Measurements from ENCODE around the gene EBF3.

GRCh38 chr10:129932182-129932581 is 31.9 kb downstream of the EBF3 start:
- TF ChIP-seq CTCF (IDR thresholded peaks at IDR 0.05) (no peak), POLR2A (IDR thresholded peaks at IDR 0.05) (no peak), EP300 (IDR thresholded peaks at IDR 0.05) (no peak)

Data from sigmoid colon (tissue), 4 donors.